Left lobe of liver (tissue), 2 donors: ENCODE results near the gene DCLK2. TPM values are rescaled to one million over a fixed set of nuclear protein-coding genes. Genes with fewer than 3 reads are reported as not detected.

Experiments
- ATAC-seq: fragments of 200-7000 bp; cut with Tn5 transposase; one replicate; pipeline ENCODE4 v1.9.1; 2020; ENCODE audit warnings: mild to moderate bottlenecking, moderate library complexity
- DNase-seq: peaks from one replicate; pipeline ENCODE4 v3.0.0-alpha.2; 2020; ENCODE audit warnings: low spot score
- total RNA-seq: library from RNA; stranded (reverse); gene quantifications from one replicate; pipeline ENCODE4 v1.2.1, GENCODE V29; 2021
- donor health status: DM: no; HTN: no; CAD: no; lungs with moderate emphysema.
- donor health status: DM: no; HTN: yes; CAD: no.

DCLK2 gene
- total RNA-seq = 0.68 TPM

DNA sequence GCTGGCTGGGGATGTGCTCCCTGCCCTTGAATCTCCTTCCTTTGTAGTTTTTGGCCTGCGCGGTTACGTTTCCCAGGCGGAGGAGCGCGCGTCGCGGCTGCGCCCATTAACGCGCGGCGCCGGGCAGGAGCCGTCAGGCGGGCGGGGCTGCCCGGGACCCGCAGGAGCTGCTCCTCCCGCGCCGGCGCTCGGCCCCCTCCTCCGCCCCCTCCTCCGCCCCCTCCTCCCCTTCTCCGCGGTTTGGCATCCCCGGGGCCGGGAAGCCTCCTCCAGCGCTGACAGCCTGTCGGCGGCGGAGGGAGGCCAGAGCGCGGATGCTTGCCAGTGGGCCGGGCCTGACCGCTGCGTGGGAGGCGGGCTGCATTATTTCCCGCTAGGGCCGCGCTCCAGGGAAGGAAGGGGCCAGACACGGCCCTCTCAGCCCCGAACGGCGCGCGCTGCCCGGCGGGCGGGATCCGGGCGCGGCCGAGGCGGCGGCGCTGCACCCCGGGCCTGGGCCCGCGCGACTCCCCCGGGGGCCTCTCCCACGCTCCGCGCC, at the start of gene DCLK2:
TSS of gene DCLK2 (plus strand) at position 405 of the 538 bp plus-strand sequence. CDS start 583 bp downstream, outside the sequence.
- DNase-seq = peak; percentile 66

GRCh38 chr4:150032541-150032940, 45.7 kb upstream of the DCLK2 start:
- DNase-seq = no peak
- ATAC-seq = no peak

More for the DNA sequence above, at the start of gene DCLK2:
- ATAC-seq = peak; percentile 78

- ATAC-seq = no peak
- no peak for DNase-seq
Observed at GRCh38 chr4:150033081-150033480, 45.2 kb upstream of the DCLK2 start.

GRCh38 chr4:150033901-150034300, 44.3 kb upstream of the DCLK2 start:
- DNase-seq (no peak), ATAC-seq (no peak)

DNA sequence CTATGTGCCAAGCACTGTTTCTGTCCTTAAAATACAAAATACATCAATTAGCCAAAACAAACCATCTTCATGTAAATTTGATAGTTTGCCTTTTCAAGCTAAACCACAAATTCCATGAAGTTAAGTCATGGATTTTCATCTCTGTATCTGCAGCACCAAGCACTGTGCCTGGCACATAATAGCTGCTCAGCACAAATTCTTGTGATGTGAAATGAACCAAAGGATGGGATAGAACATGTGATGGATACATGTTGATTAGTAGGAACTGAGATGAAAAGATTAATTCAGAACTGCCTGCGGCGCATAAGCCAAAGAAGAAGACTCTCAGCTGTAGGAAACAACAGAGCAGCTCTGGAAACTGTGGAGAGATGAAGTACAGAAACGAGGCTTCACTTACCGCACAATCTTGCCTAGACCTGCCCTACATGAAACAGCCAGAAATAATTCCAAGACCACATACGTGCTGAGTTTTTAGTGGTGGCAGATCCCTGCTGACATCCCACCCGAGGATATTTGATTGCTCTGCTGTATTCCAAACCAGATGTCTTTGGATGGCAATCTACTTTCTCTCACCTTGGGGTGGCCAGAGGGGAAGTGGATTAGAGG, 40.9 kb upstream of the DCLK2 start:
- ATAC-seq = no peak
- no peak for DNase-seq

GRCh38 chr4:150038335-150039076, 39.7 kb upstream of the DCLK2 start:
- ATAC-seq (no peak), DNase-seq (no peak)

DNA sequence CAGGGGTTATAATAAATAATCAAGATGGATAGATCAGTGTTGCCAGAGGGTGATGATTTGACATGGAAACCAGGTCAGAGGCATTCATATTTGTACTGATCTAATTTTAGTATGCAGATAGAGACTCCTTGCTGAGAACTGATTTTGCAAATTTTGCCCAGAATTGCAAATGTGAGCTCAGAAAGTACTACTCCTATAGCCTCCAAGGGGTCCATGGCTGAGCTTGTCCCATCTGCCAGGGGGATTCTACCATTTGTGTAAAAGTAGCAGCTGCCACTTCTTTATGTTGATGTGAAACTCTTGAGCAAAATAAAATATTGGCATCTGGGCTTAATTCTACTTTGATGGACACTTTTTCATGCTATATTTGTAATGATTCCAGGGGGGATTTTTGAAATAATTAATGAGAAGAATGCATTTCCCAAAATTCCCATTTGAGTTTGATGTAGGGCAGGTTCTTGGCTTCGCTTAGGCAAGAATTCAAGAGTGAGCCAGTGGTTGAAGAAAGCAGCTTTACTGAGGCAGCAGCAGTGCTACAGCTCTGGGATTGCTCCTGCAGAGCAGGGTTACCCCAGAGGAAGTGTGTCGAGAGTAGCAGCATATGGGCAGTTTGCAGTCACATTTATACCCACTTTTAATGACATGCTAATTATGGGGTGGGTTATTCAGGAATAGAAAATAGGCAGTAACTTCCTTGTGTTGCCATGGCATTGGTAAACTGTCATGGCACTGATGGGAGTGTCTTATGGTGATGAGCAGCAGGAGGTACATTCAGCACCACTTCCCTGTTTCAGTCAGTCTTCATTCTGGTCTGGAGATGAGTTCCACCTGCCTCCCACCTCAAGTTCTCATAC, 38.7 kb upstream of the DCLK2 start:
- ATAC-seq (no peak), DNase-seq (no peak)

DNA sequence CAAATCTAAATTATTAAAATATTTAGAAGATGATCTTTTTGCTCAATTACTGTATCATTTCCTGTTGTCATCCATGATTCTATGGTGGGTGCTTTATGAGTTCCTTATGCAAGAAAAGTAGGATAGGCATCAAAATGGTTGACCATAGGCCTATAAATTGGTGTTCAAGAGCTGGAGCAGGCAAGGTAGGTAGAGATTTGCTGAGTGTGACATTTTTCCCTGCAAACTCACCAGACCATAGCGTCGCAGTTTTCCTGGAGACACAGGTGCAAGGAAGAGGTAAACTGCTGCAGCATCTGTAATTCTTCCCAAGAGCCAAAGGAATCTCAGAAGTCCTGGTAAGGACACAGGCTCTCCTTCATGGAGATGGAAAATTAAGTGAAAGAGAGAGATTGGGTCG, 33.7 kb upstream of the DCLK2 start:
- DNase-seq (no peak), ATAC-seq (no peak)

DNA sequence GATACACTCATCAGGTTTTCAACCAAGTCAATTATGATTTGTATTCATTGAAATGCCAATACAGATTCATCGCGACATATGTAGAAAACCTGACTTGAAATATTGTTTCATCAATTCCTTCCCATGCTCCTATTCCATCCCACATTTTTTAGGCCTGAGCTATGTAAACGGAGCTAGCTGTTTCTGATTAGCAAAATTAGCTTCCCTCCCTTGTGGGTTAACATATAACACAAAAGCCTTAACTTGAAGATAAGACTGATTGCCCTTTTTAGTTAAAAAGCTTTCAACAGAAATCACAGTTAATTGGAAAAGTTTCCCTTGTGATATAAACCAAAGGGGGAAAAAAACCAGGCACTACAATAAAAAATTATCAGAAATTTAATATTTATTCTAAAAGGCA, 32.8 kb upstream of the DCLK2 start:
- ATAC-seq = no peak

DNA sequence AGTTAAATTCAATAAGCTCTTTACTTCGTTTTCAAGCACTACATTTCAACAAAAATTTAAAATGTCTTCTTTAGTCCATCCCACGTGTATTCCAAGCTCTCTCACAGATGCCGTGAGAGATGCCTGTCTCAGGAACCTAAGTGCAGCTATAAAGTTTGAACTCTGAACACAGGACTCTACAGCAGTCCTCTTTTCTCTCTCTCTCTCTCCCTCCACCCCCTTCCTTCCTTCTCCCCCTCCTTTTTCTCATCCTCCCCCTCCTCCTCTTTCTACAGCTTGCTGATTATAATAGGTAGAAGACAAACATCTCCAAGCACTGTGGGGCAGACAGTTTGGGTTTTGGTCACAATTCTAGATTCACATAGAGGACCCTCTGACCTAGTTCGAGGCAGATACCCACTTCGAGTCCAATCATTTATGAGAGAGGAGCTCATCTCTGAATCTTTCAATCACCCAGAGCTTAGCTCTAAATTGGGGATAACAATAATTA, 31.5 kb upstream of the DCLK2 start:
- ATAC-seq (no peak), DNase-seq (no peak)

More for the DNA sequence above, 32.8 kb upstream of the DCLK2 start:
- DNase-seq = no peak

GRCh38 chr4:150047546-150047945, 30.7 kb upstream of the DCLK2 start:
- DNase-seq (no peak), ATAC-seq (no peak)

- no peak for DNase-seq
- ATAC-seq = no peak
Observed at GRCh38 chr4:150049682-150050081, 28.6 kb upstream of the DCLK2 start.

DNA sequence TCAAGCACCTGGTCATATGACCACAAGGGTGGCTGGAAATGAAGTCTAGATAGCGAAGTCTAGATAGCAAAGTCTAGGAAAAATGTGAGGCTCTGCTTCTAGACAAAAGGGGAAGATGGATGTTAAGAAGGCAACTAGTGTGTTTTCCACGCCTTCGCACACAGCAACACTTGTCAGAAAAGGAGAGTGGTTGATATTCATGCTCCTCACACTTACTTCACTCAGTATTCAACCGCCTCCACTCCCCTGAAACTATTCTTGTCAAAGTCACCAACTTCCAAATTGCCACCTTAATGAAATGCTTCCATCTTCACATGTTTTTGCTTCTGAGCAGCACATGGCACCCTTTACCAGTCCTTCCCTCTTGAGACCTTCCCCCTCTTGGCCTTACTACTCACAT, 27.7 kb upstream of the DCLK2 start:
- ATAC-seq (no peak), DNase-seq (no peak)

DNA sequence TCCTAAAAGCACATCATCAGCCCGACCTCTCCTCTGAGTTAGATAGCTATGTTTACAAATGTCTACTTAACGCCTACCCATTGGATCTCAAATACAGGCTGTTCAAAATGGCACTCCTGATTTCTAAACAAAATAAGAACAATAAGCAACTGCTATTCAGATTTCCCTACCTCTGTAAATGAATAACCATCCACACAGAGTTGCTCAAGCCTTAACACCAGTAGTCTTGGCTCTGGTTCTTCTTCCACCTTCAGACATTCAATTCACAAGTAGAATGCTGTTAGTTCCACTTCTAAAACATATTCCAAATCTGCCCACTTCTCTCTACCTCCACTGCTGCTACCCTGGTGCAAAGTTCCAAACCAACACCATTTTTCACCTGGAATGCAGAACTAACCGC, 27.1 kb upstream of the DCLK2 start:
- ATAC-seq = no peak

GRCh38 chr4:150055467-150055866, 22.8 kb upstream of the DCLK2 start:
- DNase-seq (no peak), ATAC-seq (no peak)

More for the DNA sequence above, 27.1 kb upstream of the DCLK2 start:
- no peak for DNase-seq

GRCh38 chr4:150056569-150056968, 21.7 kb upstream of the DCLK2 start:
- ATAC-seq = no peak

DNA sequence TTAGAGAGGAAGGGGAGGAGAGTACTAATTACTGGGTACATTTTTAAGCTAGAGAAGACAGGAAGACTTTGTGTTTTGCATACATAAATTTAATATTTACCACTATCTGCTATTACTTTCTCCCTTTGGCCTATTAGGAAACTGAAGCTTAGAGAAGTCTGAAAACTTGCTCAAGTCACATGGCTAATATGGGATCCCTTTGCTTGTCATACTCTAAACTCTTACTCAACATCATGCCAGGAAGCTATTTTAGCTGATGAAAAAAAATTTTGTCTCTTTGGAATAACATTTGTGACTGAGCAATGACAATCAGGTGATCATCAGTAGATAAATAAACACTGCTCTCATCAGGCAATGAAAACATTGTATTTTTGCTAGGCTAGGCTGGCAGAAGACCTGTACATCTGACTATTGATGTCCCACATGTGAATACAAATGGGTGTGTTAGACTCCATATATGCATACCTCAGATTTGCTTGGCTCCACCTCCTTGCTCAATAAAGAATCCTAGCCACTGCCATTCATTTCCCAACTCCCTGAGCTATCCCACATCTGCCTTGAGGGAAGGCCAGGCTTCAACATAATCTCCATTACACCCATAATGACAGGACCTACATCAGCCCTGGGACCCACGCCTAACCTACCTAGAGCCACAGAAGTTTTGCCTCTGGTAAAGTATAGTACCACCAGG, 17.0 kb upstream of the DCLK2 start:
- ATAC-seq (no peak), DNase-seq (no peak)

More at GRCh38 chr4:150056569-150056968, 21.7 kb upstream of the DCLK2 start:
- no peak for DNase-seq

- ATAC-seq = peak; percentile 30
Observed at GRCh38 chr4:150063128-150063527, 15.1 kb upstream of the DCLK2 start.

DNA sequence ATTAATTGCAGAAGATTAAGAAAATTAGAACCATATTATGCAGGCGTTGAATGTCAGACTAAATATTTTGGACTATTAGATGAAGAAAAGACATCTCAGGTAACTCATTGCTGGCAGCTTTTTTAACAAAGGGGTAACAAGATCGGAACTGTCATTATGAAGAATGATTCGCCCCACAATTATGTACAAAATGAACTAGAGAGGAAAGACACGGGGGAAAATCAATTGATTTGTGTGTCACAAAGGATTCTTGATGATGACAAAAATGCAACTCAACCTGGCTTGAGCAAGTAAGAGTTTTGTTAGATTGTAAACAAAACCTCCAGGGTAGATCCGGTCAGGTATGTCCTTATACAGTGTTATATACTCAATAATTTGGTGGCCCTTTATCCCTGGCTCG, 12.5 kb upstream of the DCLK2 start:
- no peak for DNase-seq
- no peak for ATAC-seq

More at GRCh38 chr4:150063128-150063527, 15.1 kb upstream of the DCLK2 start:
- no peak for DNase-seq

DNA sequence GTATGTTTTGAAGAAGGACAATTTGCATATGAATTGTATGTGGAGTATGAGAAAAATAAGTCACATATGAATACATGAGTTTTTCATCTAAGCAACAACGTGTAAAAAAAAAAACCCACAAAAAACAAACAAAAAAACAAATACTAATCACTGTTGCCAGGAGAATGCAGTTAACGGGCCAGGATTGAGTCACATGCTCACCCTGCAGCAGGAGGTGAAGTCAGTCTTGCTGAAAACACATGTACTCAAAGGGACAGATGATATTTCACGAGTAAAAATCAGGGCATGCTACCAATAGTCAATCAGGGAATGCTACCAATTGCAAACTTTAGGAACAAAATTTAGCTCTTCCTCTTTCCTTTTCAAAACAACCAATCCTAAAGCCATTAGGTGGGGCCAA, 10.4 kb upstream of the DCLK2 start:
- DNase-seq = no peak
- ATAC-seq = no peak
